Effector memory CD4-positive, alpha-beta T cell (primary cell): ENCODE data around the gene KRT35.

ENCODE experiments used
- DNase-seq, 3 donors: peaks; one replicate each; pipeline ENCODE4 v3.0.0-alpha.2; 2020
- H3K27ac ChIP-seq: 2 replicates; pipeline ENCODE4 v1.7.0; 2013; ENCODE audit warnings: mild to moderate bottlenecking, low read length, moderate library complexity; ENCODE audit not compliant: insufficient read depth, poor library complexity, severe bottlenecking
- H3K27me3 ChIP-seq: replicated peaks from 2 replicates; pipeline ENCODE4 v1.7.0; 2013; ENCODE audit warnings: mild to moderate bottlenecking, low read length; ENCODE audit not compliant: insufficient read depth, control insufficient read depth, poor library complexity, severe bottlenecking
- H3K36me3 ChIP-seq: 2 replicates; pipeline ENCODE4 v1.7.0; 2013; ENCODE audit warnings: mild to moderate bottlenecking, low read length, moderate library complexity; ENCODE audit not compliant: control insufficient read depth, insufficient read depth
- H3K4me1 ChIP-seq: 2 replicates; pipeline ENCODE4 v1.7.0; 2013; ENCODE audit warnings: low read length, mild to moderate bottlenecking; ENCODE audit not compliant: control insufficient read depth, insufficient read depth, poor library complexity, severe bottlenecking
- H3K4me3 ChIP-seq: 2 replicates; pipeline ENCODE4 v1.7.0; 2013; ENCODE audit warnings: low read length, low read depth, mild to moderate bottlenecking; ENCODE audit not compliant: insufficient read depth, poor library complexity, severe bottlenecking
- H3K9me3 ChIP-seq: 2 replicates; pipeline ENCODE4 v1.7.0; 2013; ENCODE audit warnings: mild to moderate bottlenecking, low read length, moderate library complexity; ENCODE audit not compliant: control insufficient read depth

The KRT35 gene

DNA sequence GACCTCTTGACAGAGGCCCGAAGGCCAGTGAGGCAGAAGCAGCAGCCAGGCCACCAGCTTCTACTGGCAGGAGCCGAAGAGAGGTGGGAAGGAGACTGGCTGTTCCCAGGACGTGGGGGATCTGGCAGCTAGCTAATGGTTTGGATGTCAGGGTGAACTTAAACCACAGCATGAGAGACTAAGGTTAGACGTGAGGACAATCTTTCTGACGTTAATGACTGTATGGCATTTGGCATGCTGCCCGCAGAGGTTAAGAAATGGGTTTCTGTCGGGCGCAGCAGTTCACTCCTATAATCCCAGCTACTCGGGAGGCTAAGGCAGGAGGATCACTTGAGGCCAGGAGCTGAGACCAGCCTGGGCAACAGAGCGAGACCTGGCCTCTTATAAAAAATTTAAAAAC lies 30.8 kb upstream of the KRT35 start:
- Histone ChIP-seq H3K9me3 (no peaks in the 10 kb centered on the region), H3K27ac (no peak overlapping the region), H3K27me3 (no peaks in the 10 kb centered on the region), H3K4me1 (no peaks in the 10 kb centered on the region), H3K4me3 (no peak overlapping the region), H3K36me3 (no peaks in the 10 kb centered on the region)
- DNase-seq = no peak

DNA sequence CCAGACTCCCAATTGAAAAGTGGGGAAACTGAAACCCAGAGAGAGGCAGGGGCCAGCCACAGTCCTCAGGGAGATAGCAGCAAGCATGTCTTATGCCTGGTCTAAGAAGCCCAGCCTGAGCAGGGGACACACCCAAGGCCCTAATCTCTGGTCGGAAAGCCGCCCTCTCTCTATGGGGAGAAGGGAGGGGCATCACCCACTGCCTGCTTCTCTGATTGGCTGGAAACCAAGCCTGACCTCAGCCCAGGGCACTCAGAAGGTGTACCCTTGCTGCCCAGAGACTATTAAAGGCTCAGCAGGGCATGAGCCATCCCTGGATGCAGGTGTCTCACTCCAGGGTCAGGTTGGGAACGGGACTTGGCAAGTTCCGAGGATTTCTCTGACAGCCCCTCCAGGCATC lies 30.2 kb upstream of the KRT35 start:
- Histone ChIP-seq H3K4me1 (no peaks in the 10 kb centered on the region), H3K9me3 (no peaks in the 10 kb centered on the region), H3K27ac (no peak overlapping the region), H3K27me3 (no peaks in the 10 kb centered on the region), H3K36me3 (no peaks in the 10 kb centered on the region), H3K4me3 (no peak overlapping the region)
- DNase-seq = no peak

DNA sequence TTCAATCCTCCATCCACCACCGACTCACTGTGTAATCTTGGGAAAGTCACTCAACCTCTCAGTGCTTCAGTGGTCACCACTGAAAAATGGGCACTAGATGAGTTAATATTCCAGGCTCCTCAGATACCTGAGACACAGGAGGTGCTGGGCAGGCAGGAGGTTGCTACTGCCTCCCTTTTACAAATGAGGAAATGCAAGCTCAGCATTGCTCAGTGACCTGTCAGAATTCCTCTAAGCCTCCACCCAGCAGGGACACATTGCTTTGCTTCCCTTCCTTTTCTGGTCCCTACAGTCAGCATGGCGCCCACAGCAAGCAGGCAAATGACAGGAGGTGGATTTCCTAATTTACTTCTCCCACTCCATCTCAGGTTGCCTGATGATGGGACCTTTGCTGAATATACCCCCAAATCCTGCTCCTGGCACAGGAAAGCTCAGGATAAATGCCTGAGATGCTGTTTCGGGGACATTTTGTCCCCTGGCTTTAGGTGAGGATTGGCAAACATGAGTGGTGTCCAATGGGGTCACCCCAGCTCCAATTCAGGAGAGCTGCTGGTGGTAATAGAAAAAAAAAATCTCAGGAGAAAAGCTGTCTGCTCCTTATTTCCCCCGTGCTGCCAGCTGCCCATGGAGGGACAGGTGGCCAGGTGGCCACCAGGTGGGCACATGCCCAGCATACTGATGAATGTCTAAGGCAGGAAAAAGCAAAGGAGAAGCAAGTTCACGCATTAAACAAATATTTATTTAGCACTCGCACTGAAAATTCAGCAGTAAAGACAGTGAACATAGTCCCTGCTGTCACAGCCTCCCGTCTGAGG lies 29.5 kb upstream of the KRT35 start:
- H3K27ac ChIP-seq = no peak overlapping the region
- no peaks in the 10 kb centered on the region for H3K36me3 ChIP-seq
- no peak for DNase-seq
- H3K4me1 ChIP-seq = no peaks in the 10 kb centered on the region
- H3K27me3 ChIP-seq = no peaks in the 10 kb centered on the region
- no peaks in the 10 kb centered on the region for H3K9me3 ChIP-seq
- H3K4me3 ChIP-seq = no peak overlapping the region

DNA sequence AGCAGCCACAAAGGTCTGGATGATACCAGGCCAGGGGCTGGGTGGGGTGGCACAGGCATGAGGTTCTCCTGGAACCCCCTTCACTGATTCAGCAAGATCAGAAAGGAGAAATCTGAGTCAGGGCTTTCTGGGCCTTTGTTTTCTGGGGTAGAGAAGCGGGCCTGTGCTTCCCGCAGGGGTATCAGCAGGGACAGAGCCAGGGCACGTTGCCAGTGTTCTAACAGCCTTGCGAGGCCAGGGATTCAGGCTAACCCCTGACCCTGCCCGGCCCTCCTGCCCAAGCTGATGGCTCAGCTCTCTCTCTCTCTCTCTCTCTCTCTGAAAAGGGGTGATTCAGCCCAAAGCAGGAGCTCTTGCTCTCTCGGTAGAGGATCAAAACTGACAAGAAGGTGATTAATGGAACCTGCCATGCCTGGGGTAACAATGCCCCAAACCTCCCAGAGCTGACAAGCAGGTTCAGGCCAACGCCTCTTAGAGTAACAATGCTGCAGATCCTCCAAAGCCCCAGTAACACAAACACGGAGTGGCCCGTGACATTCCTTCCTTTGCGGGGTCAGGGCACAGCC lies 26.4 kb upstream of the KRT35 start:
- no peak for DNase-seq

DNA sequence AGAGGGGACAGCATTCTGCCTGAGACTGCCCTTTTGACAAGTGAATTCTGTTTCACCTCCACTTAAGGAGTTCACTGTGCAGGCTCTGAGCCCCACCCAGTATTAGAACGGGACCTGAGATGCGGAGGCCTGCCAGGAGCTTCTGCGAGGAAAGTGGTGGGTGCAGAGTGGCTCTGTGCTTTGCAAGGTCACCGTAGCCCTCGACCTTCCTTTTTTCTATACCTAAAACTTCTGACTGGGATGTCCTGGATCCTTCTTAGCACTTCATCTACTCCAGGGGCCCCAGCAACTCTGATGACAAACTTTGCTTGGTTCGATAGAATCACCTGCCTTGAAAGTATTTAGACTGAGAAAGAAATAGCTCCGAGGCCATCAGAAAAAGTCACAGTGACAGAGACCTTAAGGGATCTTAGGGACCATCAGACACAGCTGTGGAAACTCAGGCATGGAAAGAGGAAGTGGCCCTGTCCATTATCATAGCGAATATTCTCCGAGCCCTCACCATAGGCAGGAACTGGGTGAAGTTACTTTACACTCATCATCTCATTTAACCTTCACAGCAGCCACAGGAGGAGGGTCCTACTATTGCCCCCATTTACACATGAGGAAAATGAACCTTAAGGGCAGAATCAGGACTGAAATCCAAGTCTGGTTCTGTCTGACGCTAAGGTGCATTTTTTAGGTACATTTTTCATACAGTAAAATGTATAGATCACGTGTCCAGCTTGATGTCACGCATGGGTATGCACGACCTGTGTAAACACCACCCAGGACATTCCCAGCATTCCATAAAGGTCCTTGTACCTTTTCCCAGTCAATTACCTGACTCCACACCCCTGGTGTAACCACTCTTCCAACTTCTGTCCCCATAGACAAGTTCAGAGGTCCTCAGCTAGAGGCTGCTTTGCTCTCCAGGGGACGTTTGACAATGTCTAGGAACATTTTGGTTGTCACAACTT lies 25.1 kb upstream of the KRT35 start:
- no peaks in the 10 kb centered on the region for H3K36me3 ChIP-seq
- no peaks in the 10 kb centered on the region for H3K4me1 ChIP-seq
- no peak for DNase-seq
- H3K4me3 ChIP-seq = no peak overlapping the region
- H3K9me3 ChIP-seq = no peaks in the 10 kb centered on the region
- H3K27me3 ChIP-seq = no peaks in the 10 kb centered on the region
- no peak overlapping the region for H3K27ac ChIP-seq

More for the DNA sequence above, 26.4 kb upstream of the KRT35 start:
- Histone ChIP-seq H3K9me3 (no peaks in the 10 kb centered on the region), H3K4me3 (no peak overlapping the region), H3K36me3 (no peaks in the 10 kb centered on the region), H3K27ac (no peak overlapping the region), H3K27me3 (no peaks in the 10 kb centered on the region), H3K4me1 (no peaks in the 10 kb centered on the region)

DNA sequence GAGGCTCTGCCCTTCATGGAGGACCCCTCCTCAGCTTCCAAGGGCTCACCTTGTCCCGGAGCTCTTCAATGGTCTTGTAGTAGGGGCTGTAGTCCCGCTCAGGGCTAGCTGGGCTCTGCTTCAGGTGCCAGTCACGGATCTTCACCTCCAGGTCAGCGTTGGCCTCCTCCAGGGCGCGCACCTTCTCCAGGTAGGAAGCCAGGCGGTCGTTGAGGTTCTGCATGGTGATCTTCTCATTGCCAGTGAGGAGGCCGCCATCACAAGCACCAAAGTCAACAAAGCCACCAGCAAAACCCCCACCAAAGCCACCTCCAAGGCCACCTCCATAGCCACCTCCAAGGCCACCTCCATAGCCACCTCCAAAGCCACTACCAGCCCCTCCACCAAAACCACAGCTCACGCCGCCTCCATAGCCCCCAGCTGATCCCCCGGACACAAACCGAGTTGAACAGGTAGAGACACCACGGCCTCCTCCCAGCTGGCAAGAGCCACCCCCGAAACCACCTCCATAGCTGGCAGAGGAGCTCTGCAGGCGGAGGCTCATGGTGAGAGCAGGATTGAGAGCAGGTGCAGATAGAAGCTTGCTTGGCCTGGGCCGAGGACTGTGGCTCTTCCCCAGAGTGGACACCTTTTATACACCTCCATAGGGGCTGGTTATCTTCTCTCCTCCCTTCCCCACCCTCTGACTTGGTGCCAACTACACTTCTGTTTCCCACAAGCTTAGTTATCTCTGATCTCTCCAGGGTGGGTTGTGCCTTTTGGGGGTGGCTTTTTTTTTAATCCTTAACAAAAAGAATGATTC lies 24.3 kb upstream of the KRT35 start, which contains the start of gene KRT13:
Gene KRT13 (minus strand): TSS at position 606 of the 802 bp plus-strand sequence. CDS start 62 bp downstream, at position 544.
- Histone ChIP-seq H3K9me3 (no peaks in the 10 kb centered on the region), H3K4me1 (no peaks in the 10 kb centered on the region), H3K36me3 (no peaks in the 10 kb centered on the region), H3K27me3 (no peaks in the 10 kb centered on the region), H3K4me3 (no peak within 1 kb of the TSS), H3K27ac (no peak within 1 kb of the TSS)
- no peak for DNase-seq

DNA sequence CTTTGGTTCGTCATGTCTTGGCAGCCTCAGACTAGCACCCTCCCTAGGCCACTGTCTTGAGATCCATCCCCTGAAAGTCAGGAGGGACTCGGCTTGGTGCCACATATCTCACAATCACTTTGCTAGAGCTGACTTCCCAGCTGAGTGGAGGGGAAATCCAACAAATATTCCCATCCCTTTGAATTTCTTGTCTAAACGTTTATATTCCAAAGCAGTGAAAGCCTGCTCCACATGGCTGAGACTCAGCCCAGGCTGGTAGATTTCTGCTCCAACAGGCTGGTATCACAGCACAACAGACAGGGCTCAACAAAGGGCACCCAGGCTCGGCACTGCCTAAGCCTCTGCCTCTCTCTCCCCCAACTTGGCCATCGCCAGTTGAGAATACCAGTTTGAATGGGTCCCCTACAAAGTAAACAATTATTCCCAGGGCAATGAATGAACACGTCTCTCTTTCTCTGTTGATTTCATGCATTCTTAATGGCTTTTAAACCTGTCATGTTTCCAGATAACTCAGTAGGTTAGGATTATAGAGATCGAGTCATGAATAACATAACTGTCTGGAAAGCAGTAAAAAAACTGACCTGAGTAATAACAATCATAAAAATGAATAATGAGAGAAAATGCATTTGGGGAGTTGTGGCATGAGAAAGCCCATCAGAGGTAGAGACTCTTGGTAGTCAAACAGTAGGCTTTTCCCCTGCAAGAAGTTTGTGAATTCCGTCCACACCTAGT lies 23.5 kb upstream of the KRT35 start:
- H3K27ac ChIP-seq = no peak overlapping the region
- H3K36me3 ChIP-seq = no peaks in the 10 kb centered on the region
- H3K27me3 ChIP-seq = no peaks in the 10 kb centered on the region
- H3K4me1 ChIP-seq = no peaks in the 10 kb centered on the region
- DNase-seq = no peak
- no peaks in the 10 kb centered on the region for H3K9me3 ChIP-seq
- H3K4me3 ChIP-seq = no peak overlapping the region

DNA sequence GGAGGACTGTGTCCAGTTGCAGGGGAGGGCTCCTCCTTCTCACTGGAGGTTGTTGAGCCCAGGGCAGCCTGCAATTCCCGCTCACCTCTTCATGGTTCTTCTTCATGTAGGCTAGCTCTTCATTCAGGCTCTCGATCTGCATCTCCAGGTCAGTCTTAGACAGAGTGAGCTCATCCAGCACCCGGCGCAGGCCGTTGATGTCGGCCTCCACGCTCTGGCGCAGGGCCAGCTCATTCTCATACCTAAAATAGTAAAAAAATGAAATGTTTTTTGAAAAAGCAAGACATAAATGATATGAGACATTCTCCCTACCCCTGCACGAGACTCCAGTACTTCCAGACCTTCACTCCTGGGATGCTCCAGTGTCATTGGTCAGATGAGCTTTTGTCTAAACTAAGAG lies 22.3 kb upstream of the KRT35 start:
- no peak for DNase-seq
- Histone ChIP-seq H3K36me3 (no peaks in the 10 kb centered on the region), H3K27ac (no peak overlapping the region), H3K9me3 (no peaks in the 10 kb centered on the region), H3K27me3 (no peaks in the 10 kb centered on the region), H3K4me3 (no peak overlapping the region), H3K4me1 (no peaks in the 10 kb centered on the region)
